Measurements from ENCODE around the gene GFRA3.
A peak's percentile ranks its signal among the peaks of the same experiment; 100 is the strongest.

GFRA3 gene

GRCh38 chr5:138246822-138247221, 27.6 kb downstream of the GFRA3 start:
- no peak for DNase-seq (ENCODE audit: low read depth)

DNA sequence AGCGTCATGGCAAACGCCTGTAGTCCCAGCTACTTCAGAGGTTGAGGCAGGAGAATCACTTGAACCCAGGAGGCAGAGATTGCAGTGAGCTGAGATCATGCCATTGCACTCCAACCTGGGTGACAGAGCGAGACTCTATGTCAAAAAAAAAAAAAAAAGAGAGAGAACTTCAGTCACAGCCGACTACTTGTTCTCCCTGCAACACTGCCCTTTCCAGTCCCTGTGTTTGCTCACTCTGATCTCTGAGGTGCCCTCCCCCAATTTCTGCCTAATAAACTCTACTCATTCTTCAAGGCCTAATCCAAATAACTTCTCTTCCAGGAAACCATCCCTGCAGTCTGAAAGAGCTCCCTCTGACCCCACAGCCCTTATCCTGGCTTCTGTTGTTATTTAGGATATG, 28.1 kb downstream of the GFRA3 start:
- no peak for DNase-seq (ENCODE audit: low read depth)

DNA sequence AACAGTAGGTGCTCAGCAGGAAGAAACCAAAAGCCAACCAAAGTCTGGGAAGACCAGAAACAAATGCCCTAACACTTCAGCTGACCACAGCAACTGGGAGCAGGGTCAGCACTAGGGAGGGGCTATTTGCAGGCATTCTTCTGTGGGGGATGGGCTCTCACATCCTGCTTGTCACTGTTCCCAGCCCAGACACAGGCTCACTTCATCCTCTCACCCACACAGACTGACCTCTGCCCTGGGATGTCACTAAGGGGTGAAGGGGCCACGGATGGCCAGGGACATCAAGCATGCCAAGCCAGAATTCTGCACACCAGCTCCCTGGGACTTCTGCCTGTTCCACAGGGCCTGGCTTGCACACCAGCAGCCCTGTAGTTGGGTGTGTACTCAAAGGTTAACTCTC, 28.7 kb downstream of the GFRA3 start:
- DNase-seq (ENCODE audit: low read depth), result no peak

GRCh38 chr5:138243794-138244193, 30.6 kb downstream of the GFRA3 start:
- no peak for DNase-seq (ENCODE audit: low read depth)

GRCh38 chr5:138241688-138242571, 32.5 kb downstream of the GFRA3 start:
- DNase-seq (ENCODE audit: low read depth), result no peak

DNA sequence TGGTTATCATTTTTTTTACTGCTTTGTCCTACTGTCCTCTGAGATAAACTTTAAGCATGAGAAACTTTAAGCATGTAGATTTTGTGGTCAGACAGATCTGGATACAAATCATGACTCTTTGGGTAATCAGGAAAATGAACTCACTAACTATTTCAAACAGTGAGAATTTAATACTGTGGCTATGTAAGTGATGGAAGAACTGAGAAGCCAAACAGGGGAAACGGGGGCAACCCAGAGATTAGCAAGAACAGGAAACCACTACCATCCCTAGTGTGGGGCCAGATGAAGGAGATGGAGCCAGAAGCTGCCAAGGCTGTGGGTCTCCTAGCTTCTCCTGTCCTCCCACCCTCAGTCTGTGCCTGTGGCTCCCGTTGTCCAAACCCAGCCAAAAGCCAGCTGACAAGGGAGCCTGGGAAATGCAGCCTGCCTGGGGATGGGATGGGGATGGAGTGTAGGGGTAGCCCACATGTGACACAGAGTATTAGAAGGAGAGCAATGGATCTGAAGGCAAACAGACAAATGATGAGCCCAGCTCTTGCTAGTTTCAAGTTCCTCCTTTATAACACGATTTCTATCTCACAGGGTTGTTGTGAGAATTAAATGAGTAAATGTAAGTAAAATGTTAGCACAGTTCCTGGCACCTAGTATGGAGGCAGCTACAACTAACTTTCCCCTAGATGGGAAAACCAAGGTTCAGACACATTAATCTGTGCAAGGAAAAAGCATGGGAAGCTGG, 33.6 kb downstream of the GFRA3 start:
- no peak for DNase-seq (ENCODE audit: low read depth)

- no peak for DNase-seq (ENCODE audit: low read depth)
Measured at GRCh38 chr5:138238034-138238433, 36.4 kb downstream of the GFRA3 start.

- no peak for DNase-seq (ENCODE audit: low read depth)
Measured at GRCh38 chr5:138234651-138235050, 39.8 kb downstream of the GFRA3 start.

DNA sequence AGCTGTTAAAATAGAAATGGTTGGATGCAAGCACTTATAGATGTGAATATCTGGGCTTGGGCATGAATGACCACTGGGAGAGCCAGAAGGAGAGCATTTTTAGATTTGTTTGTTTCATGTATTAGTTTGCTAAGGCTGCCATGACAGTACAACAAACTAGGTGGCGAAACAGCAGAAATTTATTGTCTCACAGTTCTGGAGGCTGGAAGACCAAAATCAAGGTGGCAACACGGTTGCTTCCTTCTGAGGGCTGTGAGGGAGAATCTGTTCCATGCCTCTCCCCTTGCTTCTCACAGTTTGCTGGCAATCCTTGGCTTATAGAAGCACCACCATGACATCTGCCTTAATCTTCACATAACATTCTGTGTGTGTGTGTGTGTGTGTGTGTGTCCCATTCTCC, 41.1 kb downstream of the GFRA3 start:
- DNase-seq (ENCODE audit: low read depth), result no peak

DNA sequence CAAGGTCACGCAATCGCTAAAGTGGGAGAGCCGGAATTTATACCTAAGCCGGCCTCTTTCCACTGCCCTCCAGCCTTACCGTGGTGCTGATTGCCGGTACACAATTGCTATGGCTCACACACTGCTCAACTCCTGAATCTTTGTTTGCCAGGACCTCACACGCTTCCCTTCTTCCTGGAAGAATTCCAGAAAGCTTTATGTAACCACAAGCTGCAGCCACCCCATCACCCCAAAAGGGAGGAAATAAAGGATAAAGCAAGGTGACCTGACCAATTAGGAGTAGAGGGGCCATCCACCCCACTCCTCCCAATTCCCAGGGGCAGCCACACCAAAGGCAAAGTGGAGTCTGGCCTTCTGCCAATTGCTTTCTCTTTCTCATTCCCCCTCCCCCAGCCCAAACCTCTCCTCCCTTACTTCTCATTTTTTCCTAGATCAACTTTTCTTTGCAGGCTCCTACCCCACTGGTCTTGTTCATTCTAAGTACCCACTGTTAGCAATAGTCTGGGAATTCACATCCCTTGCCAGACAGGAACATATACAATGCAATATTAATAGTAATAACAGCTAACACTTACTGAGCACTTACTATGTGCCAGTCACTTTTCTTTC, 43.3 kb downstream of the GFRA3 start:
- no peak for DNase-seq (ENCODE audit: low read depth)

DNA sequence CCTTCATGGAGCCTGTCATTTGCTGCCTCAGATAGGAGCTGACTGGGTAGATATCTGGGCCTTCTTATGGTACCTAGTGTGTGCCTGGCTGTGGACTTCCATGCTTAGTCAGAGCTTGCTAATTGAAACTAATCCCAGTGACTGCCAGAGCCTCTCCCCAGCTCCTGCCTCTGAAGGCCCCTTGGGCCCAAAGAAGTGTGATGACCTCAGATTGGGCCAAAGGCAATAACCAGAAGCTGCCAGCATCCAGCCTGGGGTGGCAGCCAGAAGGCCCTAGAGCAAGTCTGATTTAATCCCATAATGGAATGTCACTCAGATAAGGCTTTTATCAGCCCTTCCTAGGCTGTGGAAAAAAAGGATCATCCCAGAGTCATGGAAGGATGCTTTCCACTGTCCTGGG, 44.2 kb downstream of the GFRA3 start:
- DNase-seq (ENCODE audit: low read depth), result no peak

DNA sequence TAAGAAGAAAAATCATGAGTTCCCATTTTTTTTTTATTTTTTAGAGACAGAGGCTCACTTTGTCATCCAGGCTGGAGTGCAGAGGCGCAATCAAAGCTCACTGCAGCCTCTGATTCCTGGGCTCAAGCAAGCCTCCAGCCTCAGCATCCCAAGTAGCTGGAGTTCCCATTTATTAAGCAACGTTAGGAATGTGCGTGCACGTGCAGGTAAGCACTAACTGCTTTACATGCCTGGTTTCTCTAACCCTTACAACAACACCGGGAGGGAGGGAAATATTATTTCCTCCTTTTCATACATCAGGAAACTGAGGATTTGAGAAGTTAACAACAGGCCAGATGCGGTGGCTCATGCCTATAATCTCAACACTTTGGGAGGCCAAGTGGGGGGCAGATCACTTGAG, 45.0 kb downstream of the GFRA3 start:
- no peak for DNase-seq (ENCODE audit: low read depth)

DNA sequence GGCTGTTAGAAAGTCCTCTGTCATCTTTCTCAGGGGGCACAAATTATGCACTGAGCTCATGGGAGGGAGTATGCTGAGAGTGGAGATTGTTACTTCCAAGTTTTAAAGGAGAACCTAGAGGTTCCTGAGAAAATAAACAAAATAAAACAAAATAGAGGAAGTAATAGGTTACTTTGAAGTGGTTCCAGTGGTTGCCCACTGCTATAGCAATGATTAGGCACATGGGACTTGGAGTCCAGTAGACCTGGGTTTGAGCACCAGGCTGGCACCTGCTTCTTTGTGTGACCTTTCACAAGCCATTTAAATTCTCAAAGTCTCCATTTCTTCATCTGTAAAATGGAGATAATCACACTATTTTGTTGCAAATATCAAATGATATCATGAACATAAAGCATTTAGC, 47.5 kb downstream of the GFRA3 start:
- DNase-seq (ENCODE audit: low read depth), result no peak

- no peak for DNase-seq (ENCODE audit: low read depth)
Measured at GRCh38 chr5:138224712-138225111, 49.7 kb downstream of the GFRA3 start.

DNA sequence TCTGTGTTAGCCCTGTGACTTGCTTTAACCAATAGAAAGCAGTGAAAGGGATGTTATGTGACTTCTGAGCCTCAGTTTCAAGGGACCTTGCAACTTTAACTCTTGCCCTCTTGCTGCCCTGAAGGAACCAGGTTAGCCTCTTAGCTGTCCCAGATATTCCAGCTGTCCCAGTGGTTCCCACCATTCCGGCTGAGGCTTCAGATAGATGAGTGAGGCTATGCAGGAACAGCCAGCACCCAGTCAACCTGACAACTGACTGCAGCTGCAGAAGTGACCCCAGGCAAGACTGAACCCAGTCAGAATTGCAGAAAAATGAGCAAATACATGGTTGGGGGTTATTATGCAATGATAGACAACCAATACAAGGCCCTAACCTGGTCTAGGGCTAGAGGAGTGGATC, 50.9 kb downstream of the GFRA3 start:
- DNase-seq (ENCODE audit: low read depth), result no peak

GRCh38 chr5:138216799-138217198, 57.6 kb downstream of the GFRA3 start:
- no peak for DNase-seq (ENCODE audit: low read depth)

- DNase-seq (ENCODE audit: low read depth), result peak; percentile 98
Measured at GRCh38 chr5:138213161-138214029, 61.0 kb downstream of the GFRA3 start, which contains the start of gene CDC23. Gene CDC23, minus strand, starts transcription at chr5:138213323. Its CDS starts 11 bp downstream, at chr5:138213312.

DNA sequence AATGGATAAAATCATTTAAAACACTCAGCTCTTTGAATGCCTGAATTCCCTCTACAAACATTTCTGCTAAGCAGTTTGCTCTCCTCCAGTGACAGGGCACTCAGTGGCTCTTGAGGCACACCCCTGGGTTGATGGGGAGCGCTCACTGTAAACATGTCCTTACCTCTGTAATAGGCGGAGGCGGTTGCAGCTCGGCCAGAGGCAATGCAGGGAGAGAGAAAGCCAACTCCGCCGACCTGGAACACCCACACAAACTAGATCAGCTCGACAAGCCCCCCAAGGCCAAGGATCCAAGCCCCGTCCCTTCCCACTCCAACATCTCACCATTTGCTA, 61.6 kb downstream of the GFRA3 start:
- DNase-seq (ENCODE audit: low read depth), result no peak

GRCh38 chr5:138210985-138211384, 63.4 kb downstream of the GFRA3 start:
- no peak for DNase-seq (ENCODE audit: low read depth)
